GM18520 (cell line): ENCODE measurements around the gene PGA4.

Source experiments
- ATAC-seq: cut with Tn5 transposase; IDR thresholded peaks from one replicate; pipeline ENCODE4 v1.9.1; 2021; ENCODE audit not compliant: unreplicated experiment

The PGA4 gene

GRCh38 chr11:61277186-61278000 is 55.2 kb downstream of the PGA4 start:
- ATAC-seq: no peak

- no peak for ATAC-seq
Measured at GRCh38 chr11:61278001-61278470, 55.9 kb downstream of the PGA4 start.

- no peak for ATAC-seq
Measured at GRCh38 chr11:61279934-61280659, 58.0 kb downstream of the PGA4 start.

GRCh38 chr11:61280883-61281580 is 58.9 kb downstream of the PGA4 start:
- ATAC-seq: no peak
